Ovary (tissue), 9 donors: ENCODE results near the gene TAS1R1. TPM values are rescaled to one million over a fixed set of nuclear protein-coding genes. Genes with fewer than 3 reads are reported as not detected.
A peak's percentile ranks its signal among the peaks of the same experiment; 100 is the strongest.

Experiments
- DNase-seq, 5 donors: peaks; one replicate each; pipeline ENCODE4 v3.0.0-alpha.2; 2019 to 2020
- H3K27ac ChIP-seq, 2 donors: fragments of 200-600 bp; one replicate each; pipeline versions ENCODE4 v1.5.1 to v1.8.0; 2019 to 2022
- H3K27me3 ChIP-seq: fragments of 200-600 bp; one replicate; pipeline ENCODE4 v1.8.0; 2022
- H3K36me3 ChIP-seq: fragments of 200-600 bp; sonication (generic); one replicate; pipeline ENCODE4 v1.5.1; 2019
- H3K4me1 ChIP-seq: one replicate; pipeline ENCODE4 v1.8.1; 2013; ENCODE audit warnings: mild to moderate bottlenecking, moderate library complexity; ENCODE audit not compliant: insufficient read depth
- H3K4me3 ChIP-seq: fragments of 200-600 bp; sonication (generic); one replicate; pipeline ENCODE4 v1.5.1; 2017
- H3K9me3 ChIP-seq, 2 donors: fragments of 200-600 bp in 1 of 2; sonication (generic) in 1 of 2; one replicate each; pipeline versions ENCODE4 v1.5.1 to v1.8.1; 2013 to 2019; ENCODE audit warnings: mild to moderate bottlenecking in 1 of 2, moderate library complexity in 1 of 2
- EP300 ChIP-seq: sonication (generic); formaldehyde crosslinking; IDR thresholded peaks from one replicate; pipeline ENCODE4 v1.6.1; 2017; ENCODE audit warnings: antibody characterized with exemption
- POLR2A ChIP-seq: fragments of 450-650 bp; IDR thresholded peaks from one replicate; pipeline ENCODE4 v1.6.1; 2017; ENCODE audit warnings: antibody characterized with exemption, mild to moderate bottlenecking, moderate library complexity
- WGBS, 3 donors: extraction: QIAGEN DNeasy Blood & Tissue Kit in 1 of 3; methylation state at CpG; one replicate each; pipeline versions ENCODE4 v1.1.5 to v1.1.7; 2013 to 2017; 5-methylcytosine and 5-hydroxymethylcytosine counted together
- intact Hi-C, 4 donors: fragments of 100-400 bp; cut with DNase I; formaldehyde crosslinking; loops; one replicate each; pipeline versions ENCODE4 v1.11.0 to v1.15.1; 2022 to 2023
- polyA plus RNA-seq, 2 donors: library from polyadenylated mRNA; stranded (reverse); fragments of 200-250 nt in 1 of 2; fragments of 350-450 nt in 1 of 2; fragmentation: Illumina TruSeq in 1 of 2; extraction: RNeasy Lipid Tissue Mini Kit (QIAGEN cat#74804) in 1 of 2; gene quantifications; one replicate each; pipeline ENCODE4 v1.2.3, GENCODE V29; 2013 to 2014
- total RNA-seq, 7 donors: library from RNA; depleted of rRNA in 2 of 7; stranded (reverse); fragments of >200 nt in 2 of 7; fragmentation: NEBNext Ultra II Directional in 3 of 7; extraction: Animal tissue kit (Norgen Biotek cat#: 25700) in 3 of 7; gene quantifications; one replicate each; pipeline versions ENCODE4 v1.1.0 to v1.2.4, GENCODE V29; 2016 to 2023
- TF ChIP-seq, protein P1 (sequence below), 3 donors: fragments of 450-650 bp in 2 of 3; fragments of 200-600 bp in 1 of 3; IDR thresholded peaks; one replicate each; pipeline versions ENCODE4 v1.5.1 to v1.8.0; 2016 to 2022; ENCODE audit warnings: antibody characterized with exemption in 3 of 3, mild to moderate bottlenecking in 1 of 3
- donor health status: DM: no; HTN: no; CAD: no; lungs with moderate emphysema.
- donor health status: DM: no; HTN: no; CAD: no.
- donor health status: Bipolar disorder and iron deficiency.
- donor health status: DM: yes; HTN: yes; CAD: no.
- donor health status: DM: no; HTN: no; CAD: no.
- donor health status: DM: yes; HTN: yes; CAD: no.

Gene TAS1R1
- total and polyA plus RNA-seq, 9 donors: 0.20 to 0.74 (median 0.33) TPM; not detected in 3

DNA sequence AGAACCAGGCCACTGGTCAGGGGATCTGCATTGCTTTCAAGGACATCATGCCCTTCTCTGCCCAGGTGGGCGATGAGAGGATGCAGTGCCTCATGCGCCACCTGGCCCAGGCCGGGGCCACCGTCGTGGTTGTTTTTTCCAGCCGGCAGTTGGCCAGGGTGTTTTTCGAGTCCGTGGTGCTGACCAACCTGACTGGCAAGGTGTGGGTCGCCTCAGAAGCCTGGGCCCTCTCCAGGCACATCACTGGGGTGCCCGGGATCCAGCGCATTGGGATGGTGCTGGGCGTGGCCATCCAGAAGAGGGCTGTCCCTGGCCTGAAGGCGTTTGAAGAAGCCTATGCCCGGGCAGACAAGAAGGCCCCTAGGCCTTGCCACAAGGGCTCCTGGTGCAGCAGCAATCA is 19.7 kb downstream of the TAS1R1 start:
- no peaks in the 10 kb centered on the region for H3K9me3 ChIP-seq
- WGBS, 3 donors: 77 to 85% (median 83%) methylated on average over 14 of the region's 14 CpGs
- no peaks in the 10 kb centered on the region for H3K4me1 ChIP-seq
- no peak for TF ChIP-seq EP300
- TF ChIP-seq POLR2A: no peak
- TF ChIP-seq, protein P1, sequence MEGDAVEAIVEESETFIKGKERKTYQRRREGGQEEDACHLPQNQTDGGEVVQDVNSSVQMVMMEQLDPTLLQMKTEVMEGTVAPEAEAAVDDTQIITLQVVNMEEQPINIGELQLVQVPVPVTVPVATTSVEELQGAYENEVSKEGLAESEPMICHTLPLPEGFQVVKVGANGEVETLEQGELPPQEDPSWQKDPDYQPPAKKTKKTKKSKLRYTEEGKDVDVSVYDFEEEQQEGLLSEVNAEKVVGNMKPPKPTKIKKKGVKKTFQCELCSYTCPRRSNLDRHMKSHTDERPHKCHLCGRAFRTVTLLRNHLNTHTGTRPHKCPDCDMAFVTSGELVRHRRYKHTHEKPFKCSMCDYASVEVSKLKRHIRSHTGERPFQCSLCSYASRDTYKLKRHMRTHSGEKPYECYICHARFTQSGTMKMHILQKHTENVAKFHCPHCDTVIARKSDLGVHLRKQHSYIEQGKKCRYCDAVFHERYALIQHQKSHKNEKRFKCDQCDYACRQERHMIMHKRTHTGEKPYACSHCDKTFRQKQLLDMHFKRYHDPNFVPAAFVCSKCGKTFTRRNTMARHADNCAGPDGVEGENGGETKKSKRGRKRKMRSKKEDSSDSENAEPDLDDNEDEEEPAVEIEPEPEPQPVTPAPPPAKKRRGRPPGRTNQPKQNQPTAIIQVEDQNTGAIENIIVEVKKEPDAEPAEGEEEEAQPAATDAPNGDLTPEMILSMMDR (IDR thresholded peaks at IDR 0.05): no peak
- no peaks in the 10 kb centered on the region for H3K27me3 ChIP-seq
- no peak overlapping the region for H3K4me3 ChIP-seq
- no peak for DNase-seq
- H3K36me3 ChIP-seq: no peaks in the 10 kb centered on the region
- intact Hi-C loops: no loop called here
- H3K27ac ChIP-seq: no peak overlapping the region

DNA sequence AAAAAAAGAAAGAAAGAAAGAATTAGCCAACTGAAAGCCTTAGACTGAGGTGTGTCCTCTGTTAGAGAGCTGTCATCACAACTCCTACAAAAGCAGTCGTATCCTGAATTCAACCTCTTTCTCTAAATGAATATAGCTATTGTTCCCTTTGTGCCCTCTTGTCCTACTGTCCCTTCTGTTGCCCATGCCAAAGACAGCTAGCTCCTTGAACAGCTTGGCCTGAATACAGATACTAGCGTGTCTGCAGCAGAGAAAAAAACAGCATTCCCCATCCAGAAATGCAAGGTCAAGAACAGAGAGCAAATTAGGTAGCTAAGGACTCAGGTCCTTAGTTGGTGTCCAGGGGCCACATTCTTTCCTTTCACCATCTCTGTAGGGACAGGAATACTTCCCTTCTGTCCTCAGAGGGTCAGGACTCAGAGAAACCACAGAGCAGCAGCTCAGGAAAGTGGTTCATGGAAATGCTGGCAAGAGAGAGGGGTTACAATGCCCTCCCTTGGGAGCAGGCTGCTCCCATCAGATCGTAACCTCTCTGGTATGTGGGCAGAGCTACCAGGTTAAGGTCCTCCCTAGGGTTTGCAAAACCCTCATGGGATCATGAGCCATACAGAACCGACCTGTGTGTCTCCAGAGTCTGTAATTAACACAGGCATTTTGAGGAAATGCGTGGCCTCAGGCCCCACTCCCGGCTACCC is 22.9 kb downstream of the TAS1R1 start:
- Histone ChIP-seq H3K9me3 (no peaks in the 10 kb centered on the region), H3K36me3 (no peaks in the 10 kb centered on the region), H3K4me3 (no peak overlapping the region), H3K4me1 (peaks cover 4% of the 10 kb centered on the region), H3K27ac (no peak overlapping the region), H3K27me3 (no peaks in the 10 kb centered on the region)
- DNase-seq: no peak
- intact Hi-C loops: no loop called here
- TF ChIP-seq, protein P1 (IDR thresholded peaks at IDR 0.05): no peak
- TF ChIP-seq EP300 (no peak), POLR2A (no peak)
- 77 to 79% (median 78%) methylated on average over 6 of the region's 6 CpGs for WGBS, 3 donors

DNA sequence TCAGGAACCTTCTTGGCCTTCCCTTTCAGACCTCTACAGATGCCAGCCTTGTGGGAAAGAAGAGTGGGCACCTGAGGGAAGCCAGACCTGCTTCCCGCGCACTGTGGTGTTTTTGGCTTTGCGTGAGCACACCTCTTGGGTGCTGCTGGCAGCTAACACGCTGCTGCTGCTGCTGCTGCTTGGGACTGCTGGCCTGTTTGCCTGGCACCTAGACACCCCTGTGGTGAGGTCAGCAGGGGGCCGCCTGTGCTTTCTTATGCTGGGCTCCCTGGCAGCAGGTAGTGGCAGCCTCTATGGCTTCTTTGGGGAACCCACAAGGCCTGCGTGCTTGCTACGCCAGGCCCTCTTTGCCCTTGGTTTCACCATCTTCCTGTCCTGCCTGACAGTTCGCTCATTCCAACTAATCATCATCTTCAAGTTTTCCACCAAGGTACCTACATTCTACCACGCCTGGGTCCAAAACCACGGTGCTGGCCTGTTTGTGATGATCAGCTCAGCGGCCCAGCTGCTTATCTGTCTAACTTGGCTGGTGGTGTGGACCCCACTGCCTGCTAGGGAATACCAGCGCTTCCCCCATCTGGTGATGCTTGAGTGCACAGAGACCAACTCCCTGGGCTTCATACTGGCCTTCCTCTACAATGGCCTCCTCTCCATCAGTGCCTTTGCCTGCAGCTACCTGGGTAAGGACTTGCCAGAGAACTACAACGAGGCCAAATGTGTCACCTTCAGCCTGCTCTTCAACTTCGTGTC is 23.7 kb downstream of the TAS1R1 start:
- Histone ChIP-seq H3K9me3 (no peaks in the 10 kb centered on the region), H3K27ac (peak overlapping the region; percentile 85 to 91), H3K27me3 (no peaks in the 10 kb centered on the region), H3K36me3 (no peaks in the 10 kb centered on the region), H3K4me3 (peak overlapping the region; percentile 99), H3K4me1 (peaks cover 4% of the 10 kb centered on the region)
- no peak for DNase-seq
- WGBS, 3 donors: 86 to 89% (median 86%) methylated on average over 14 of the region's 14 CpGs
- no peak for TF ChIP-seq EP300
- no peak for TF ChIP-seq POLR2A
- TF ChIP-seq, protein P1 (IDR thresholded peaks at IDR 0.05): no peak
- intact Hi-C loops: loop anchor here in 1 of 4 donors (1.0 kb wide), 1 partner anchor 24 kb away; the partner anchor contains the start of gene NOL9

DNA sequence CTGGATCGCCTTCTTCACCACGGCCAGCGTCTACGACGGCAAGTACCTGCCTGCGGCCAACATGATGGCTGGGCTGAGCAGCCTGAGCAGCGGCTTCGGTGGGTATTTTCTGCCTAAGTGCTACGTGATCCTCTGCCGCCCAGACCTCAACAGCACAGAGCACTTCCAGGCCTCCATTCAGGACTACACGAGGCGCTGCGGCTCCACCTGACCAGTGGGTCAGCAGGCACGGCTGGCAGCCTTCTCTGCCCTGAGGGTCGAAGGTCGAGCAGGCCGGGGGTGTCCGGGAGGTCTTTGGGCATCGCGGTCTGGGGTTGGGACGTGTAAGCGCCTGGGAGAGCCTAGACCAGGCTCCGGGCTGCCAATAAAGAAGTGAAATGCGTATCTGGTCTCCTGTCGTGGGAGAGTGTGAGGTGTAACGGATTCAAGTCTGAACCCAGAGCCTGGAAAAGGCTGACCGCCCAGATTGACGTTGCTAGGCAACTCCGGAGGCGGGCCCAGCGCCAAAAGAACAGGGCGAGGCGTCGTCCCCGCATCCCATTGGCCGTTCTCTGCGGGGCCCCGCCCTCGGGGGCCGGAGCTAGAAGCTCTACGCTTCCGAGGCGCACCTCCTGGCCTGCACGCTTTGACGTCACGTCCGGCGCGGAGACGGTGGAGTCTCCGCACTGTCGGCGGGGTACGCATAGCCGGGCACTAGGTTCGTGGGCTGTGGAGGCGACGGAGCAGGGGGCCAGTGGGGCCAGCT is 24.4 kb downstream of the TAS1R1 start, which contains the start of gene ZBTB48:
ZBTB48 (plus strand) TSS at position 621 of the 745 bp plus-strand sequence. CDS start 616 bp downstream, outside the sequence.
- TF ChIP-seq, protein P1 (IDR thresholded peaks at IDR 0.05): no peak
- TF ChIP-seq POLR2A (peak; percentile 96), EP300 (peak; percentile 8)
- intact Hi-C loops: loop anchor here in 2 of 4 donors (1.0 to 5.0 kb wide), 4 partner anchors 21 to 807 kb away; partner anchors contain the start of gene NOL9 (in 1 of the 2)
- Histone ChIP-seq H3K9me3 (no peaks in the 10 kb centered on the region), H3K27me3 (no peaks in the 10 kb centered on the region), H3K36me3 (no peaks in the 10 kb centered on the region), H3K27ac (peak within 1 kb of the TSS; percentile 91 to 94), H3K4me3 (peak within 1 kb of the TSS; percentile 99), H3K4me1 (peaks cover 4% of the 10 kb centered on the region)
- peak; percentile 100 for DNase-seq
- WGBS, 3 donors: 9 to 14% (median 12%) methylated on average over 57 to 58 of the region's 58 CpGs
